ENCODE data around the gene EME1.

DNA sequence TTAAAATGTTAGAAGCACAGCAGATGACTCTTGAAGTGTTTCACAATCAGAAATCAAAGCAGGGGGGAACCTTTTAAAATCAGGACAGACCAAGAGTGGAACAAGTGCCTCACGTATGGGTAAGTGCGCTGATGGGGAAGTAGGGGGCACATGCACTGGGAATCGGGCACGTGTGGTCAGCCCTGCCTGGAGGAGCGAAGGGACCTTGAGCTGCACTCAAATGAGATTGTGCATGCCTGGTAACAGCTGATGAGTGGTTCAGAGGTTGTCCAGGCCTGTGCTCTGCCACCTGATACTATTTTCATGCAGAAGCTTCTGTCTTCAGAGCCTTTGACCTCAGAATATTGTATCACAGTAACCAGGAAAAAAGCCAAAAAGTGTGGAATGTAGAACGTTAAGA is 40.8 kb upstream of the EME1 start:
- TF ChIP-seq POLR2A (IDR thresholded peaks at IDR 0.05; ENCODE audit: low read depth, low read length) (no peak), POLR2AphosphoS5 (IDR thresholded peaks at IDR 0.05; ENCODE audit: low read depth, low read length) (no peak)

Data from GM12892 (cell line).